HG03565 (cell line): ENCODE results near the gene GLYATL3.
"Not testable (repeated sequence)": the region's sequence is repeated elsewhere in the genome, so short reads cannot be mapped to it uniquely, and the experiment has no call there.

Source experiments
- ATAC-seq: cut with Tn5 transposase; IDR thresholded peaks from one replicate; pipeline ENCODE4 v1.9.1; 2021; ENCODE audit warnings: mild to moderate bottlenecking, moderate library complexity; ENCODE audit not compliant: unreplicated experiment

The GLYATL3 gene

GRCh38 chr6:49499623-49500022 is at the start of gene GLYATL3:
Gene GLYATL3, plus strand, starts transcription at chr6:49499923. Its CDS starts 12,068 bp downstream, at chr6:49511991.
- ATAC-seq = no peak

GRCh38 chr6:49453221-49453620 is 46.5 kb upstream of the GLYATL3 start:
- no peak for ATAC-seq

- ATAC-seq = peak; percentile 75
These were observed 44.7 kb upstream of the GLYATL3 start for GRCh38 chr6:49454787-49455709.

DNA sequence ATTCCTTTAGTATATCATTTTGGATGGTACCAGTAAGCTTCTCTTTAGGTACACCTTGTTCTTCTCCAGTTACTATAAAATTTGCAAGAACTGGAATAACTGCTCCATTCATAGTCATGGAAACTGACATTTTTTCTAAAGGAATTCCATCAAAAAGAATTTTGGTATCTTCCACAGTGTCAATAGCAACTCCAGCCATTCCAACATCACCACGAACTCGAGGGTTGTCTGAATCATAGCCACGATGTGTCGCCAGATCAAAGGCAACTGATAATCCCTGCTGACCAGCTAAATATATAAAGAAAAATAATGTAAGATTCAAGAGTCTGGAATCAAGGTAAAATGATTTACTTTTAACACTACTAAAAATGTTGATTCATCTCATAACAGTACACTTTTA is 42.0 kb upstream of the GLYATL3 start:
- ATAC-seq = no peak

DNA sequence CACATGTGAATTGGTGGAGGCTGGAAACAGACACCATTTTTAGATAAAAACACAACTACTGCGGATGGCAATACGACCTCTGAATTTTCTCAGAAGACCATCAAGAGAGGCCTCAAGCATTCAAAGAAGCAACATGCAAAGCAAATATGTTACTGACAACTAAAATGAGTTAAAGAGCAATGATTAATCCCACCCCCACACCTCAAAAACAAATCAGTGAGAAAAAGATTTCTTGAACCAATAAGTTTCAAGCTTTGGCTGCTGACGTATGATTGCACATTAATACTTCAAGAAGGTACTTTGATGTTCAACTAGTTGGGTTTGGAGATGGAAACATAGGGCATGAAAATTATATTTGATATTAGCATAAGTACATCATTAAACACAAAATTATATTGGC is 37.7 kb upstream of the GLYATL3 start:
- ATAC-seq = no peak

- peak; percentile 1 for ATAC-seq
These were observed 37.2 kb upstream of the GLYATL3 start for GRCh38 chr6:49462599-49462926.

GRCh38 chr6:49462927-49463611 is 36.7 kb upstream of the GLYATL3 start, which contains the start of the genes CENPQ and MMUT:
Gene CENPQ, plus strand, starts transcription at chr6:49463370. Its CDS starts 6,807 bp downstream, at chr6:49470177.
Gene MMUT, minus strand, starts transcription at chr6:49463253. Its CDS starts 3,787 bp downstream, at chr6:49459466.
- peak; percentile 94 for ATAC-seq

GRCh38 chr6:49463612-49463967 is 36.1 kb upstream of the GLYATL3 start:
- ATAC-seq = no peak

GRCh38 chr6:49464691-49465090 is 35.0 kb upstream of the GLYATL3 start:
- ATAC-seq = no peak

DNA sequence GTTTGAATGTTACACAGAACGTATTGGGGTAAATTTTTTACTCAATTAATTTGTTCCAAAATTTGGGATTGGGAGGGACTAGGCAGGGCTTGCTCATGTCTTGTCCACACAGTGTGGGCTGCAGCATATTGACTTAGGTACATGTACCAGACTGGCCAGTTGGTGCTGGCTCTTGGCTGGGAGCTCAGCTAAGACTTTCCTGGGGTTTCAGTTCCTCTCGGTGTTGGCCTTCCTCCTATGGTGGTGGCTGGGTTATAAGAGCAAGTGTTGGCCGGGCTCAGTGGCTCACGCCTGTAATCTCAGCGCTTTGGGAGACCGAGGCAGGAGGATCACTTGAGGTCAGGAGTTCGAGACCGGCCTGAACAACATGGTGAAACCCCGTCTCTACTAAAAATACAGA is 31.7 kb upstream of the GLYATL3 start:
- no peak for ATAC-seq

DNA sequence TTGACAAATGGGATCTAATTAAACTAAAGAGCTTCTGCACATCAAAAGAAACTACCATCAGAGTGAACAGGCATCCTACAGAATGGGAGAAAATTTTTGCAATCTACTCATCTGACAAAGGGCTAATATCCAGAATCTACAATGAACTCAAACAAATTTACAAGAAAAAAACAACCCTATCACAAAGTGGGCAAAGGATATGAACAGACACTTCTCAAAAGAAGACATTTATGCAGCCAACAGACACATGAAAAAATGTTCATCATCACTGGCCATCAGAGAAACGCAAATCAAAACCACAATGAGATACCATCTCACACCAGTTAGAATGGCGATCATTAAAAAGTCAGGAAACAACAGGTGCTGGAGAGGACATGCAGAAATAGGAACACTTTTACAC is 23.2 kb upstream of the GLYATL3 start:
- ATAC-seq = not testable (repeated sequence)

- ATAC-seq = no peak
These were observed 20.3 kb upstream of the GLYATL3 start for GRCh38 chr6:49479308-49479970.

DNA sequence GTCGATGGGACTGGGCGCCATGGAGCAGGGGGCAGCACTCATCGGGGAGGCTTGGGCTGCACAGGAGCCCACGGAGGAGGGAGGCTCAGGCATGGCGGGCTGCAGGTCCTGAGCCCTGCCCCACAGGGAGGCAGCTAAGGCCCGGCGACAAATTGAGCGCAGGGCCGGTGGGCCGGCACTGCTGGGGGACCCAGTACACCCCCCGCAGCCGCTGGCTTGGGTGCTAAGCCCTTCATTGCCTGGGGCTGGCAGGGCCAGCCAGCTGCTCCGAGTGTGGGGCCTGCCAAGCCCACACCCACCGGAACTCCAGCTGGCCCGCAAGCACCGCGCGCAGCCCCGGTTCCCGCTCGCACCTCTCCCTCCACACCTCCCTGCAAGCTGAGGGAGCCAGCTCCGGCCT is 17.9 kb upstream of the GLYATL3 start:
- ATAC-seq = not testable (repeated sequence)

DNA sequence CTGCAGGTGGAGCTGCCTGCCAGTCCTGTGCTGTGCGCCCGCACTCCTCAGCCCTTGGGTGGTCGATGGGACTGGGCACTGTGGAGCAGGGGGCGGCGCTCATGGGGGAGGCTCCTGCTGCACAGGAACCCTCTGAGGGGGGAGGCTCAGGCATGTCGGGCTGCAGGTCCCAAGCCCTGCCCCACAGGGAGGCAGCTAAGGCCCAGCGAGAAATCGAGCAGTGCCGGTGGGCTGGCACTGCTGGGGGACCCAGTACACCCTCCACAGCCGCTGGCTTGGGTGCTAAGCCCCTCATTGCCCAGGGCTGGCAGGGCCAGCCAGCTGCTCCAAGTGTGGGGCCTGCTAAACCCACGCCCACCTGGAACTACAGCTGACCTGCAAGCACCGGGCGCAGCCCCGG is 16.3 kb upstream of the GLYATL3 start:
- ATAC-seq = not testable (repeated sequence)

DNA sequence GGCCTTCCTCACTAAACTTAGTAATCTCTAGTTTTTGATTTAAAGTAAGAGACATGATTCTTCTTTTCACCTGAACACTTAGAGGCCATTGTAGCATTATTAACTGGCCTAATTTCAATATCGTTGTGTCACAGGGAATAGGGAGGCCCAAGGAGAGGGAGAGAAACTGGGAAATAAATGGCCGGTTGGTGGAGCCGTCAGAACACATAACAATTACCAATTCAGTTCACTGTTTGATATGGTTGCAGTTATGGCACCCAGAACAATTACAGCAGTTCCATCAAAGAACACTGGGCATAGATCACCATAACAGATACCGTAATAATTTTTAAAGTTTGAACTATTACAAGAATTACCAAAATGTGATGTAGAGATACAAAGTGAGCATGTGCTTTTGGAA is 9.1 kb upstream of the GLYATL3 start:
- ATAC-seq = no peak

GRCh38 chr6:49497304-49497703 is 2.4 kb upstream of the GLYATL3 start:
- no peak for ATAC-seq

GRCh38 chr6:49499126-49499525 is 597 bp upstream of the GLYATL3 start:
- no peak for ATAC-seq

- ATAC-seq = no peak
These were observed 4.9 kb downstream of the GLYATL3 start for GRCh38 chr6:49504666-49505065.

DNA sequence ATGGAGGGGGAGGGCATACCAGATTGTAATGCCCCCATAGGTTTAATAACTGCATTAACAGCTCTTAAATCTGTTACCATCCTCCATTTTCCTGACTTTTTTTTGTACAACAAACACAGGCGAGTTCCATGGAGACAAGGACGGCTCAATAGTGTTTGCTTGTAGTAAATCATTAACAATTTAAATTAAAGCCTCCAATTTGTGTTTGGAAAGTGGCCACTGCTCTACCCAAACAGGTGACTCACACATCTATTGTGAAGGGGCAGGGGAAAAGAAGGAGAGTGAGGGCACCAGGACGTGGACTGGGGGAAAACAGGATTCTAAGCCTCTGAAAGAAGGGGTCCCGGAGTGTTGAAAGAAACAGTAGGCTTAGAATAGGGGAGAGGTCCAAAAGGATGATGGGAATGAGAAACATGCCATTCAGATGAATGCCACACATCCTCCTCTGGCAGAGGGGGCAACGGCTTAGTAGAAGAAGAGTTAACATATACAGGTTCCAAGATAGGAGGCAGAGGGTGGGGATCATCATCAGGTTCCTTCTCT is 6.9 kb downstream of the GLYATL3 start:
- ATAC-seq = no peak

GRCh38 chr6:49509342-49509741 is 9.6 kb downstream of the GLYATL3 start:
- no peak for ATAC-seq
